Endothelial cell of umbilical vein (primary cell): Measurements from ENCODE around the gene SLC12A4. TPM values are rescaled to one million over a fixed set of nuclear protein-coding genes. Genes with fewer than 3 reads are reported as not detected.
A peak's percentile ranks its signal among the peaks of the same experiment; 100 is the strongest.

ENCODE experiments used
- BruUV-seq: library from RNA; stranded (reverse); fragments of 400-500 nt; replicated peaks from 2 replicates; lab custom pipeline; 2021; lab: Mats Ljungman, UMichigan
- CTCF ChIA-PET: fragments of 300-600, 350-600 bp; sonication (Branson Sonifier 250); formaldehyde crosslinking; loops from one replicate; lab custom pipeline; 2021; ENCODE audit warnings: antibody characterized with exemption, inconsistent platforms; lab: Charles Lee
- POLR2A ChIA-PET: fragments of 300-600, 350-600 bp; sonication (Branson Sonifier 250); formaldehyde crosslinking; loops from one replicate; lab custom pipeline; 2021; ENCODE audit warnings: antibody characterized with exemption, inconsistent platforms; lab: Charles Lee
- DNase-seq: peaks from one replicate; pipeline ENCODE4 v3.0.0-alpha.2; 2011; ENCODE audit warnings: low read depth, low spot score
- FAIRE-seq: peaks from 2 replicates; lab custom pipeline; 2011; peaks lifted over from hg19 to GRCh38; lab: Jason Lieb, UNC
- H2AFZ ChIP-seq: 2 replicates; pipeline ENCODE4 v1.6.0; 2012; ENCODE audit warnings: low read depth, low read length, control low read depth, inconsistent platforms
- H3K27ac ChIP-seq: 2 replicates; pipeline ENCODE4 v1.5.1; 2011; ENCODE audit warnings: low read depth, mild to moderate bottlenecking, control low read depth, low read length, moderate library complexity; ENCODE audit not compliant: insufficient read depth
- H3K27me3 ChIP-seq, 2 experiments: 2 replicates each; pipeline versions ENCODE4 v1.6.0 to v1.6.1; 2011; ENCODE audit warnings: low read length in 2 of 2, mixed read lengths in 1 of 2; ENCODE audit not compliant: control insufficient read depth in 2 of 2, insufficient read depth in 2 of 2
- H3K36me3 ChIP-seq, 2 experiments: 2 replicates in 1 of 2; 3 replicates in 1 of 2; pipeline ENCODE4 v1.5.1; 2011; ENCODE audit warnings: low read length in 2 of 2, mild to moderate bottlenecking in 1 of 2, moderate library complexity in 1 of 2; ENCODE audit not compliant: control insufficient read depth in 2 of 2, insufficient read depth in 2 of 2; ENCODE audit errors: extremely low read depth in 1 of 2
- H3K4me1 ChIP-seq: 3 replicates; pipeline ENCODE4 v1.5.1; 2011; ENCODE audit warnings: mild to moderate bottlenecking, low read length; ENCODE audit not compliant: control insufficient read depth, insufficient read depth; ENCODE audit errors: extremely low read depth
- H3K4me2 ChIP-seq: 2 replicates; pipeline ENCODE4 v1.6.1; 2011; ENCODE audit warnings: low read length, control low read depth, mixed read lengths; ENCODE audit not compliant: insufficient read depth
- H3K4me3 ChIP-seq, 3 experiments: fragments of 200-600 bp in 1 of 3; sonication (generic), shearing (Covaris generic) in 1 of 3; replicated peaks in 1 of 3; 2 replicates each; pipeline ENCODE4 v1.5.1; 2011 to 2016; ENCODE audit warnings: control low read depth in 3 of 3, low read length in 3 of 3, mild to moderate bottlenecking in 2 of 3, inconsistent platforms in 1 of 3, low read depth in 1 of 3, moderate library complexity in 1 of 3; ENCODE audit not compliant: insufficient read depth in 1 of 3
- H3K79me2 ChIP-seq: 2 replicates; pipeline ENCODE4 v1.6.0; 2012; ENCODE audit warnings: low read length, inconsistent platforms; ENCODE audit not compliant: control insufficient read depth, insufficient read depth
- H3K9ac ChIP-seq: replicated peaks from 2 replicates; pipeline ENCODE3; 2011; ENCODE audit warnings: low read length, control low read depth; ENCODE audit not compliant: insufficient read depth; ENCODE audit errors: extremely low read depth
- H3K9me1 ChIP-seq: replicated peaks from 3 replicates; pipeline ENCODE4 v1.6.0; 2011; ENCODE audit warnings: mild to moderate bottlenecking, low read length; ENCODE audit not compliant: control insufficient read depth, insufficient read depth; ENCODE audit errors: extremely low read depth
- H3K9me3 ChIP-seq: replicated peaks from 2 replicates; pipeline ENCODE4 v1.5.1; 2012; ENCODE audit warnings: low read length, inconsistent platforms; ENCODE audit not compliant: control insufficient read depth, insufficient read depth
- H4K20me1 ChIP-seq: replicated peaks from 2 replicates; pipeline ENCODE3; 2011; ENCODE audit warnings: mild to moderate bottlenecking, low read length; ENCODE audit not compliant: control insufficient read depth, insufficient read depth; ENCODE audit errors: extremely low read depth
- CTCF ChIP-seq, 2 donors: IDR thresholded peaks; 1 replicate in 1 of 2; 2 replicates in 1 of 2; pipeline ENCODE4 v1.5.1; 2011; ENCODE audit warnings: low read length in 2 of 2, mild to moderate bottlenecking in 2 of 2, moderate library complexity in 2 of 2, control low read depth in 1 of 2, inconsistent platforms in 1 of 2, low read depth in 1 of 2; ENCODE audit not compliant: insufficient read depth in 1 of 2; ENCODE audit errors: extremely low read depth in 1 of 2
- EZH2 ChIP-seq: IDR thresholded peaks from 2 replicates; pipeline ENCODE4 v1.6.1; 2012; ENCODE audit warnings: borderline replicate concordance, low read depth, mild to moderate bottlenecking, moderate library complexity, low read length, inconsistent platforms; ENCODE audit not compliant: severe bottlenecking
- FOS ChIP-seq: IDR thresholded peaks from 2 replicates; pipeline ENCODE4 v1.6.1; 2011; ENCODE audit warnings: mild to moderate bottlenecking, low read length, moderate library complexity, borderline replicate concordance; ENCODE audit not compliant: insufficient read depth
- JUN ChIP-seq: IDR thresholded peaks from 2 replicates; pipeline ENCODE4 v1.6.1; 2011; ENCODE audit warnings: borderline replicate concordance, low read depth; ENCODE audit not compliant: insufficient read length, insufficient read depth
- MAX ChIP-seq: IDR thresholded peaks from 2 replicates; pipeline ENCODE4 v1.6.1; 2011; ENCODE audit not compliant: insufficient read depth, insufficient read length
- POLR2A ChIP-seq: IDR thresholded peaks from 2 replicates; pipeline ENCODE4 v1.6.1; 2012; ENCODE audit warnings: low read depth, mild to moderate bottlenecking, control low read depth, low read length
- POLR2AphosphoS5 ChIP-seq: IDR thresholded peaks from 2 replicates; pipeline ENCODE4 v1.6.1; 2012; ENCODE audit warnings: low read depth, mild to moderate bottlenecking, control low read depth, low read length, moderate library complexity; ENCODE audit not compliant: insufficient read depth
- dilution Hi-C: fragments of 300-500 bp; cut with MboI; formaldehyde crosslinking; loops from one replicate; pipeline ENCODE4 v1.15.0; 2019; ENCODE audit warnings: low sequenced_read_pairs; ENCODE audit not compliant: extremely low pct_ligation_motif_present
- intact Hi-C: fragments of 100-400 bp; cut with micrococcal nuclease; formaldehyde crosslinking; loops from one replicate; pipeline ENCODE4 v1.10.0; 2022
- polyA plus RNA-seq, 4 experiments: library from polyadenylated mRNA; depleted of rRNA in 3 of 4; stranded (reverse) in 3 of 4; unstranded in 1 of 4; fragments of >200 nt; gene quantifications; 2 replicates each; pipeline versions ENCODE4 v1.2.1 to v1.2.3, GENCODE V29; 2011 to 2012; ENCODE audit warnings: missing spikeins in 1 of 4
- total RNA-seq: library from RNA; stranded (reverse); gene quantifications from 2 replicates; pipeline ENCODE4 v1.2.3, GENCODE V29; 2021

The SLC12A4 gene
- total and polyA plus RNA-seq, 2 donors (not counting 3 experiments of a cell fraction or from before 2014, with no cell fraction given): 110 to 114 TPM

DNA sequence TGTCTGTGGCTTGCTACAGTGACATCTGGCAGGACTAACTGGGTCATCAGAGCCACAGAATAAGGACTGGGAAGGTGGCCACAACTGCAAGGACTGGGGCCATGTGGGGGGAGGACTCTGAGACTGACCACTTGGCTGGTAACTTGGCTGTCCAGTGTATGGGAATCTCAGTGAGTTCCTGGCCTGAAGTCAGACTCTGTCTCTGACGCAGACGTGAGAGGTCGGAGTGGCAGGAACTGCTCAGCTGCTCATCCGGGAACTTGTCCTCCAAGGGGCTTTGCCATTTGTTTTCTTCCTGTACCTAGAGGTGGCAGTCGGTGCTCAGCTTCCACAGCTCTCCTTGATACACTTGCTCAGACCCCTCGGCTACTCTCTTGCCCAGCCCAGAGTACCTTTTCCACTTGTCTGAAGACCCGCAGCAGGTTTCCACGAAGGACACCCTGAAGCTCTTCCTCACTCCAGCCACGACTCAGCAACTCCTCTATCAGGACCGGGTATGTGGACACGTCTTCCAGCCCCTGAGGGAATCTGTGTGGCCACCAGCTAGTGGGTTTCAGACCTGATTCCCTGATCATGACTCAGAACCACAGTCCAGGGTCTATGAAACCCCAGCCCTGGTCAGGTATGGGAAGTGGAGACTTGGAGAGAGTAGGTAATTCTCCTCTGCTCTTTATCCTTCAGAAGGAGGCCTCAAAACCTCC, 19.2 kb upstream of the SLC12A4 start:
- Histone ChIP-seq H3K4me3 (no peak overlapping the region), H3K27me3 (no peaks in the 10 kb centered on the region), H3K27ac (no peak overlapping the region), H3K4me2 (no peak overlapping the region), H2AFZ (peak overlapping the region; percentile 82), H3K79me2 (no peaks in the 10 kb centered on the region), H3K9me3 (no peaks in the 10 kb centered on the region), H3K9me1 (no peaks in the 10 kb centered on the region), H3K9ac (no peak overlapping the region), H4K20me1 (no peaks in the 10 kb centered on the region), H3K36me3 (no peaks in the 10 kb centered on the region), H3K4me1 (peaks cover 17% of the 10 kb centered on the region)
- DNase-seq: peak; percentile 33
- no TSS peak for BruUV-seq
- ChIA-PET CTCF (interaction anchor here (0.8 to 4.9 kb wide), 3 partner anchors 8 to 53 kb away, joined by 4 to 23 read pairs (median 4); no protein-coding TSS in a partner anchor), POLR2A (no interaction called here)
- dilution Hi-C loops (no loop called here), intact Hi-C loops (no loop called here)
- TF ChIP-seq POLR2A: no peak
- no peak for TF ChIP-seq EZH2
- no peak for TF ChIP-seq FOS
- TF ChIP-seq CTCF (IDR thresholded peaks at IDR 0.05; ENCODE audit: extremely low read depth in 1 of 2, insufficient read depth in 1 of 2, low read depth in 1 of 2, low read length in 2 of 2): no peak
- no peak for TF ChIP-seq MAX
- no peak for TF ChIP-seq POLR2AphosphoS5
- no peak for TF ChIP-seq JUN
- FAIRE-seq: peak; percentile 53
